NCI-H748 (cell line): ENCODE measurements around the gene CHMP4A.
A peak's percentile ranks its signal among the peaks of the same experiment; 100 is the strongest.

Experiments
- DNase-seq: peaks from one replicate; lab custom pipeline; 2025; ENCODE audit not compliant: unreplicated experiment; lab: John Stamatoyannopoulos, UW

CHMP4A gene

GRCh38 chr14:24179961-24180796, 33.1 kb downstream of the CHMP4A start:
- DNase-seq = no peak

GRCh38 chr14:24179294-24179960, 33.9 kb downstream of the CHMP4A start:
- DNase-seq = no peak

GRCh38 chr14:24178399-24179178, 34.7 kb downstream of the CHMP4A start:
- DNase-seq = no peak

GRCh38 chr14:24177891-24178290, 35.4 kb downstream of the CHMP4A start:
- no peak for DNase-seq

GRCh38 chr14:24177041-24177825, 36.1 kb downstream of the CHMP4A start:
- no peak for DNase-seq

GRCh38 chr14:24176599-24176998, 36.7 kb downstream of the CHMP4A start:
- DNase-seq = no peak

GRCh38 chr14:24172871-24173281, 40.4 kb downstream of the CHMP4A start:
- peak; percentile 26 for DNase-seq

- peak; percentile 31 for DNase-seq
Measured at GRCh38 chr14:24172261-24172860, 40.9 kb downstream of the CHMP4A start.

- peak; percentile 98 for DNase-seq
Measured at GRCh38 chr14:24171422-24172260, 41.6 kb downstream of the CHMP4A start, which contains the start of gene REC8. Gene REC8 (plus strand): TSS chr14:24172080. CDS start chr14:24172553, 473 bp downstream.

GRCh38 chr14:24167469-24168114, 45.7 kb downstream of the CHMP4A start:
- no peak for DNase-seq

- no peak for DNase-seq
Measured at GRCh38 chr14:24165785-24166184, 47.5 kb downstream of the CHMP4A start.

- DNase-seq = no peak
Measured at GRCh38 chr14:24164518-24164991, 48.7 kb downstream of the CHMP4A start.

GRCh38 chr14:24162093-24162492, 51.2 kb downstream of the CHMP4A start:
- no peak for DNase-seq

GRCh38 chr14:24160850-24161804, 52.2 kb downstream of the CHMP4A start, which contains the start of gene IRF9:
Gene IRF9 (plus strand): TSS chr14:24161265. CDS start chr14:24162145, 880 bp downstream.
- peak; percentile 93 for DNase-seq

GRCh38 chr14:24160499-24160849, 52.8 kb downstream of the CHMP4A start:
- no peak for DNase-seq

- DNase-seq = no peak
Measured at GRCh38 chr14:24159777-24160498, 53.4 kb downstream of the CHMP4A start.
